OCI-LY1 (cell line): ENCODE measurements around the gene CDKAL1.

ENCODE experiments used
- H2AFZ ChIP-seq: fragments of 200-600 bp; sonication (generic), shearing (Covaris generic); 2 replicates; pipeline ENCODE4 v1.6.0; 2014; ENCODE audit warnings: antibody characterized with exemption, mild to moderate bottlenecking, low read length
- H3F3A ChIP-seq: fragments of 200-600 bp; sonication (generic), shearing (Covaris generic); 2 replicates; pipeline ENCODE4 v1.6.0; 2014; ENCODE audit warnings: mild to moderate bottlenecking, antibody characterized with exemption, low read length, moderate library complexity; ENCODE audit not compliant: insufficient read depth
- H3K27ac ChIP-seq: fragments of 200-600 bp; sonication (generic); 2 replicates; pipeline ENCODE4 v1.5.1; 2014; ENCODE audit warnings: low read length, mixed run types, mild to moderate bottlenecking, low read depth; ENCODE audit not compliant: poor library complexity, severe bottlenecking
- H3K27me3 ChIP-seq: fragments of 200-600 bp; sonication (generic); 2 replicates; pipeline ENCODE4 v1.6.0; 2014; ENCODE audit warnings: antibody characterized with exemption, mild to moderate bottlenecking, low read length, moderate library complexity; ENCODE audit not compliant: insufficient read depth
- H3K36me3 ChIP-seq: fragments of 200-600 bp; sonication (generic); 2 replicates; pipeline ENCODE4 v1.6.1; 2014; ENCODE audit warnings: mild to moderate bottlenecking, antibody characterized with exemption, low read length, moderate library complexity, mixed read lengths; ENCODE audit not compliant: insufficient read depth
- H3K4me1 ChIP-seq: fragments of 200-600 bp; sonication (generic); 2 replicates; pipeline ENCODE4 v1.5.1; 2014; ENCODE audit warnings: mild to moderate bottlenecking, low read length, moderate library complexity; ENCODE audit not compliant: insufficient read depth, severe bottlenecking
- H3K4me2 ChIP-seq: fragments of 200-600 bp; sonication (generic), shearing (Covaris generic); 2 replicates; pipeline ENCODE4 v1.6.1; 2014; ENCODE audit warnings: low read length
- H3K4me3 ChIP-seq: fragments of 200-600 bp; sonication (generic); 2 replicates; pipeline ENCODE4 v1.5.1; 2014; ENCODE audit warnings: low read length, low read depth, mild to moderate bottlenecking, mixed read lengths; ENCODE audit not compliant: poor library complexity, severe bottlenecking
- H3K79me2 ChIP-seq: fragments of 200-600 bp; shearing (Covaris generic); 2 replicates; pipeline ENCODE4 v1.6.1; 2016; ENCODE audit warnings: mixed run types, low read length, mixed read lengths; ENCODE audit not compliant: insufficient read depth
- H3K9ac ChIP-seq: fragments of 200-600 bp; sonication (generic), shearing (Covaris generic); 2 replicates; pipeline ENCODE4 v1.6.1; 2014; ENCODE audit warnings: mild to moderate bottlenecking, low read length, mixed read lengths
- H3K9me2 ChIP-seq: fragments of 200-600 bp; sonication (generic), shearing (Covaris generic); 2 replicates; pipeline ENCODE4 v1.6.1; 2014; ENCODE audit warnings: low read depth, mild to moderate bottlenecking, low read length, mixed read lengths
- H3K9me3 ChIP-seq: fragments of 200-600 bp; shearing (Covaris generic); 2 replicates; pipeline ENCODE4 v1.6.1; 2014; ENCODE audit warnings: low read length, mixed read lengths
- H4K20me1 ChIP-seq: fragments of 200-600 bp; sonication (generic), shearing (Covaris generic); 2 replicates; pipeline ENCODE4 v1.6.0; 2016; ENCODE audit warnings: mild to moderate bottlenecking, low read length; ENCODE audit not compliant: insufficient read depth
- CTCF ChIP-seq: fragments of 200-600 bp; sonication (generic), shearing (Covaris generic); IDR thresholded peaks from 2 replicates; pipeline ENCODE4 v1.5.1; 2017; ENCODE audit warnings: mild to moderate bottlenecking, antibody characterized with exemption, low read length, moderate library complexity, mixed read lengths
- EZH2 ChIP-seq: fragments of 200-600 bp; sonication (generic), shearing (Covaris generic); IDR thresholded peaks from 2 replicates; pipeline ENCODE4 v1.8.0; 2017; ENCODE audit warnings: borderline replicate concordance, mixed run types, mild to moderate bottlenecking, antibody characterized with exemption, low read length, moderate library complexity, mixed read lengths

The CDKAL1 gene

GRCh38 chr6:21158873-21159272 is 624.6 kb downstream of the CDKAL1 start:
- Histone ChIP-seq H2AFZ (no peak overlapping the region), H3F3A (no peaks in the 10 kb centered on the region), H3K9ac (no peak overlapping the region), H3K27me3 (no peaks in the 10 kb centered on the region), H3K4me3 (no peak overlapping the region), H3K9me2 (no peaks in the 10 kb centered on the region), H4K20me1 (no peaks in the 10 kb centered on the region), H3K36me3 (no peaks in the 10 kb centered on the region), H3K9me3 (no peaks in the 10 kb centered on the region), H3K79me2 (no peaks in the 10 kb centered on the region), H3K4me2 (no peak overlapping the region), H3K27ac (no peak overlapping the region), H3K4me1 (no peaks in the 10 kb centered on the region)
- TF ChIP-seq CTCF: no peak
- no peak for TF ChIP-seq EZH2

- no peak for TF ChIP-seq EZH2
- TF ChIP-seq CTCF: no peak
Measured at GRCh38 chr6:21159465-21159864, 625.2 kb downstream of the CDKAL1 start.

GRCh38 chr6:21161707-21162106 is 627.5 kb downstream of the CDKAL1 start:
- H3K27ac ChIP-seq: no peak overlapping the region
- H3K9me2 ChIP-seq: no peaks in the 10 kb centered on the region
- no peak overlapping the region for H3K4me2 ChIP-seq
- H3K9ac ChIP-seq: no peak overlapping the region
- no peaks in the 10 kb centered on the region for H3K79me2 ChIP-seq
- no peak overlapping the region for H2AFZ ChIP-seq
- no peaks in the 10 kb centered on the region for H3F3A ChIP-seq
- H3K36me3 ChIP-seq: no peaks in the 10 kb centered on the region
- H3K9me3 ChIP-seq: no peaks in the 10 kb centered on the region
- H4K20me1 ChIP-seq: no peaks in the 10 kb centered on the region
- no peaks in the 10 kb centered on the region for H3K27me3 ChIP-seq
- no peak for TF ChIP-seq CTCF
- no peak for TF ChIP-seq EZH2
- H3K4me3 ChIP-seq: no peak overlapping the region
- no peaks in the 10 kb centered on the region for H3K4me1 ChIP-seq

More at GRCh38 chr6:21159465-21159864, 625.2 kb downstream of the CDKAL1 start:
- Histone ChIP-seq H4K20me1 (no peaks in the 10 kb centered on the region), H3K9me3 (no peaks in the 10 kb centered on the region), H2AFZ (no peak overlapping the region), H3K4me2 (no peak overlapping the region), H3K27me3 (no peaks in the 10 kb centered on the region), H3K27ac (no peak overlapping the region), H3K4me1 (no peaks in the 10 kb centered on the region), H3K9me2 (no peaks in the 10 kb centered on the region), H3F3A (no peaks in the 10 kb centered on the region), H3K4me3 (no peak overlapping the region), H3K36me3 (no peaks in the 10 kb centered on the region), H3K9ac (no peak overlapping the region), H3K79me2 (no peaks in the 10 kb centered on the region)
